ENCODE measurements around the gene HNRNPH1.

HNRNPH1 gene

DNA sequence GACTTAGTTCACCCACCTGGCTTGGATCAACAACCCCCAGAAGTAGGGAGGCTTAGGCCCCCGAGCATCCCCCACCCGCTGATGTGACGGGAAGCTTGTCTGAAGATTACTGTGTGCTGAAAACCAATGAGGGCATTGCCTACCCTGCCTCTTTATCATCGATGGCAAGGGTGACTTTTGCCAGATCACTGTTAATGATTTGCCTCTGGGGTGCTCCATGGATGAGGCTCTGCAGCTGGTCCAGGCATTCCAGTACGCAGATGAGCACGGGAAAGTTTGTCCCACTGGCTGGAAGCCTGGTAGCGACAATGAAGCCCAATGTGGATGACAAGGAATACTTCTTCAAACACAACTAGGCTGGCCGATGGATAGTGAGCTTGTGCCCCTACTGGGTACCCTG, 51.1 kb downstream of the HNRNPH1 start:
- H3K27ac ChIP-seq = no peak overlapping the region
- no peak for TF ChIP-seq ZFX (IDR thresholded peaks at IDR 0.05; ENCODE audit: borderline replicate concordance)
- TF ChIP-seq, protein P1, sequence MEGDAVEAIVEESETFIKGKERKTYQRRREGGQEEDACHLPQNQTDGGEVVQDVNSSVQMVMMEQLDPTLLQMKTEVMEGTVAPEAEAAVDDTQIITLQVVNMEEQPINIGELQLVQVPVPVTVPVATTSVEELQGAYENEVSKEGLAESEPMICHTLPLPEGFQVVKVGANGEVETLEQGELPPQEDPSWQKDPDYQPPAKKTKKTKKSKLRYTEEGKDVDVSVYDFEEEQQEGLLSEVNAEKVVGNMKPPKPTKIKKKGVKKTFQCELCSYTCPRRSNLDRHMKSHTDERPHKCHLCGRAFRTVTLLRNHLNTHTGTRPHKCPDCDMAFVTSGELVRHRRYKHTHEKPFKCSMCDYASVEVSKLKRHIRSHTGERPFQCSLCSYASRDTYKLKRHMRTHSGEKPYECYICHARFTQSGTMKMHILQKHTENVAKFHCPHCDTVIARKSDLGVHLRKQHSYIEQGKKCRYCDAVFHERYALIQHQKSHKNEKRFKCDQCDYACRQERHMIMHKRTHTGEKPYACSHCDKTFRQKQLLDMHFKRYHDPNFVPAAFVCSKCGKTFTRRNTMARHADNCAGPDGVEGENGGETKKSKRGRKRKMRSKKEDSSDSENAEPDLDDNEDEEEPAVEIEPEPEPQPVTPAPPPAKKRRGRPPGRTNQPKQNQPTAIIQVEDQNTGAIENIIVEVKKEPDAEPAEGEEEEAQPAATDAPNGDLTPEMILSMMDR (IDR thresholded peaks at IDR 0.05) = no peak

DNA sequence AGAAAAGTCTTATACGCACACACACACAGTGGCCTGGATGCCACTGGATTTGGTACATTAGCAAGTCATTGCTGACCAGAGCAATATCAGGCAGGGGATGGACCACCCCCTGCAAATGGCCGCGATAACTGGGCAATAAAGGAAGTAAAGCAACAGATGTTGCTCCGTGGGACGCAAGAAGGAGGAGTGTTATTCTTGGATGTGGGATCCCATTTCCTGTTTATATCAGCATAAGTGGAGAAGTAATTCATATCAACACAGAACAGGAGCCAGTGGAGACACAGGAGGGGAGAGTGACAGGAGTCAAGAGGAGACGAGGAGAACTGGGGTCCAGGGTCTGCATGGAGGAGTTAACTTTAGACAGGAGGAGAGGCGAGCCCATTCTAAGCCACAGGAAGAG, 54.8 kb downstream of the HNRNPH1 start:
- no peak for TF ChIP-seq ZFX (IDR thresholded peaks at IDR 0.05; ENCODE audit: borderline replicate concordance)
- TF ChIP-seq, protein P1 (IDR thresholded peaks at IDR 0.05) = no peak
- no peak overlapping the region for H3K27ac ChIP-seq

DNA sequence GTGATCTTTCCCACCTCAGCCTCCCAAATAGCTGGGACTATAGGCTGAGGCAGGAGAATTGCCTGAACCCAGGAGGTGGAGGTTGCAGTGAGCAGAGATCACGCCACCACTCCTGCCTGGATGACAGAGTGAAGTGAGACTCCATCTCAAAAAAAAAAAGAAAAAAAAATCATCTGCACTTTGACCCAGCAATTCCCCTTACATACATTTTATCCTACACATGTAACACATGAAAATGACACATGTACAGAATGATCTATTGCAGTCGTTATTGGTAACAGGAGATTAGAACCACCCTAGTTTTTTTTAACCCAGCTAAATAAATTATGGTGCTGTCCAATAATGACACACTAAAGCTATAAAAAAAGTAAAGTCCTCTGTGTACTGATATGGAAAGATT, 58.9 kb downstream of the HNRNPH1 start:
- H3K27ac ChIP-seq = no peak overlapping the region
- TF ChIP-seq, protein P1 (IDR thresholded peaks at IDR 0.05) = no peak
- TF ChIP-seq ZFX (IDR thresholded peaks at IDR 0.05; ENCODE audit: borderline replicate concordance) = no peak

Measured in 22Rv1 (cell line).